ENCODE data around the gene TRAPPC6A.

Gene TRAPPC6A

DNA sequence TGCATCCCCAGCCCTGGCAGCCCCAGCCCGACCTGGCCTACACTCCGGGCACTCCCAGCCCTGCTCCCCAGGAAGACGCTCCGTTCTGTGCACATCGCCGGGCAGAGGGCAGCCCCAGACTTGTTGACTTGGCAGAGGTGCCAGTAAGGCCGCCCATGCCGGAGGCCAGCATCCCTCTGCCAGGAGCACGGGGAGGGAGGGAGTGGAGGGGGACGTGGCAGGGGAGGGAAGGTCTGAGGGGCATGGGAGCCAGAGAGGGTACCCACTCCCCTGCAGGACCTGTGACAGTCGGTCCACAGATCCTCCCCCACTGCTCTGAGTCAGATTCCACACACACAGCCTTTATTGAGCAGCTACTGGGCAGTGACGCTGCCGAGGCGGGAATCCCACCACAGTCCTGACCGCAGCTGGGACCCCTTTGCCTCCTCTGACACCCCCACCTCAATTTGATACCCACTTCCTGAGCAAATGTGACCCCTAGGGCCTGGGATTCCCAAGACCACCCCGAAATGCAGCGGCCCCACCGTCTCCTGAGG lies 15.4 kb downstream of the TRAPPC6A start:
- Histone ChIP-seq H3K79me2 (ENCODE audit: low read length) (no peaks in the 10 kb centered on the region), H4K20me1 (ENCODE audit: insufficient read depth, low read length) (no peaks in the 10 kb centered on the region), H3K27me3 (ENCODE audit: low read depth, low read length) (no peaks in the 10 kb centered on the region), H3K4me1 (ENCODE audit: low read length) (peaks cover 23% of the 10 kb centered on the region), H3K4me2 (ENCODE audit: low read length) (no peak overlapping the region), H3K36me3 (replicated peaks; ENCODE audit: low read depth, low read length) (no peaks in the 10 kb centered on the region), H3K27ac (ENCODE audit: low read length) (no peak overlapping the region), H3K9ac (ENCODE audit: low read length) (no peak overlapping the region), H3K9me3 (ENCODE audit: insufficient read depth, low read length) (no peaks in the 10 kb centered on the region), H3K4me3 (ENCODE audit: low read length) (no peak overlapping the region), H2AFZ (ENCODE audit: low read depth, low read length) (no peak overlapping the region)
- TF ChIP-seq, protein P1, sequence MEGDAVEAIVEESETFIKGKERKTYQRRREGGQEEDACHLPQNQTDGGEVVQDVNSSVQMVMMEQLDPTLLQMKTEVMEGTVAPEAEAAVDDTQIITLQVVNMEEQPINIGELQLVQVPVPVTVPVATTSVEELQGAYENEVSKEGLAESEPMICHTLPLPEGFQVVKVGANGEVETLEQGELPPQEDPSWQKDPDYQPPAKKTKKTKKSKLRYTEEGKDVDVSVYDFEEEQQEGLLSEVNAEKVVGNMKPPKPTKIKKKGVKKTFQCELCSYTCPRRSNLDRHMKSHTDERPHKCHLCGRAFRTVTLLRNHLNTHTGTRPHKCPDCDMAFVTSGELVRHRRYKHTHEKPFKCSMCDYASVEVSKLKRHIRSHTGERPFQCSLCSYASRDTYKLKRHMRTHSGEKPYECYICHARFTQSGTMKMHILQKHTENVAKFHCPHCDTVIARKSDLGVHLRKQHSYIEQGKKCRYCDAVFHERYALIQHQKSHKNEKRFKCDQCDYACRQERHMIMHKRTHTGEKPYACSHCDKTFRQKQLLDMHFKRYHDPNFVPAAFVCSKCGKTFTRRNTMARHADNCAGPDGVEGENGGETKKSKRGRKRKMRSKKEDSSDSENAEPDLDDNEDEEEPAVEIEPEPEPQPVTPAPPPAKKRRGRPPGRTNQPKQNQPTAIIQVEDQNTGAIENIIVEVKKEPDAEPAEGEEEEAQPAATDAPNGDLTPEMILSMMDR (IDR thresholded peaks at IDR 0.05; ENCODE audit: low read depth, low read length), result no peak
- no peak for TF ChIP-seq EZH2phosphoT487 (IDR thresholded peaks at IDR 0.05; ENCODE audit: low read depth)

DNA sequence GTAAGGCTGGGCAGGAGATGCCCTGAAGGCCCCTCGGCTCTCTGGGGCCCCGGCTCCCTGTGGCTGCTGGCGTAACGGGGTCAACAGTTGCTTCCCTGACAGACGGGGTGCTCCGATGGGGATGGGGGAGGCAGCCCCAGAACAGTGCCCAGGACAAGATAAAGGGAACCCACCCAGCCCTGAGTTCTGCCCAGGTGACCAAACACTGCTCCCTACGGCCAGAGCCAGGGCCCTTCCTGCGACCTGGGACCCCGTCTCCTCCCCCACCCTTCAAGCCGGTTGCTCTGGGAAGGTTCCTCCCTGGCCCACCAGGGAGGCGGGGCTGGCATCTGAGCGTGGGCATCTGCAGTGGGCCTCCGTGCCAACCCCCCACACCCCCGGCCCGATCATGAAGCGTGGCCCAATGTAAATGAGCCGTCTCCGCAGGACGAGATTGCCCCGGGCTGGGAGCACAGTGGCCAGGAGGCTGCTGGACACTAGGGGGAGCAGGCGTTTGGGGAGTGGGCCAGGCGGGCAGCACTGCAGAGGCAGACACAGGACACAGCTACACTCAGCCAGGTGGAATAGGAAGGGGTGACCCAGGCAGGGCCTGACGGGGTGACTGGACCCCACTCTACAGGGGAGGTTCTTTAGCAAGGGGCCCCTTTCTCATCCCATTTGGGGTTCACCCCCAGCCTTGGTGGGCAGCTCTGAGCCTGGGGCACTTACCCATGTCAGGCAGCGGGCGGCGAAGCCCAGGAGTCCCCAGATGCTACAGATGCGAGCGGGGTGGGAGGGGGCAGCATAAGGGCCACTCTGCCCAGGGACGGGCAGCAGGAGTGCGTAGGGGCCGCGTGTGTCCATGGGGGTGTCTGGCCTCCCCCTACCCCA lies 16.1 kb downstream of the TRAPPC6A start:
- no peak overlapping the region for H3K9ac ChIP-seq (ENCODE audit: low read length)
- no peak for TF ChIP-seq EZH2phosphoT487 (IDR thresholded peaks at IDR 0.05; ENCODE audit: low read depth)
- TF ChIP-seq, protein P1 (IDR thresholded peaks at IDR 0.05; ENCODE audit: low read depth, low read length), result peak; percentile 45

DNA sequence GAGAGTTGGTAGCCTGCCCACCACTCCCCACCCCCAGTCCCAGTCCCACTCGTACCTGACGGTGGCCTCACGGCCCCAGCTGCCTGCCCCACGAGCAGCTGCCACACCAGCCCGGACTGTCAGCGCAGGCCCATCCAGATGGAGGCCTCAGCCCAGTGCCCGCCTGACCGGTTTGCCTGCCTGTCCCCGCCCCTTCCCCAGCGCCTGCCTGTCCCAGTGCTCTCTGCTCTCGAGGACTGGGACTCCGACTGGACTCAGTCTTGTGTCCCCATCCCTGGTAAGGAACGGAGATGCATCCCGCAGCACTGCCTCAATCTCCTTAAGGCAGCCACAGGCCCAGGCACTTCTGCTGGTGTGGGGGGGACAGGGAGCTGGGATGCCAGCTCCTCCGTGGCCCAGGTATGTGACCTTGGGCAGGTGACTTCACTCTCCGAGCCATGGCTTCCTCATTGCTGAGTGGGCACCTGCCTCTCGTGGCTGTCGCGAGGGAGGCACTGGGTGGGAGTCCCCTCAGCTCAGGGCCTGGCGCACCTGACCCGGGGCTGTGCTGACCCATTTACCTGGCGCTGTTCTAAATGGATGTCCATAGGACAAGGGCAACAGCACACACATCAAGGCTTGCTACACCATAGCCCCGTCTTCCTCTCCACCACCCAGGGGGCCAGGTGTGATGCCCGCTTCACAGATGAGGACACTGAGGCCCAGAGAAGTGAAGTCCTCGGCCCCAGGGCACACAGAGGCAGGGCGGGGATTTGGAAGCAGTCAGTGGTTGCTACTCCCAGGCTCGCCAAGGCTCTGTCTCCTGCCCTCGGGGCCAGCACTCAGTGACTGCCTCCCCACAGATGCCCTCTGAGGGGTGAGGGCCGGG lies 16.9 kb downstream of the TRAPPC6A start, which contains the start of gene NKPD1:
Gene NKPD1 (minus strand): TSS at position 113 of the 868 bp plus-strand sequence. CDS start 832 bp downstream, outside the sequence.
- Histone ChIP-seq H3K4me2 (ENCODE audit: low read length) (no peak within 1 kb of the TSS), H3K27ac (ENCODE audit: low read length) (no peak within 1 kb of the TSS), H3K4me3 (ENCODE audit: low read length) (no peak within 1 kb of the TSS), H3K36me3 (replicated peaks; ENCODE audit: low read depth, low read length) (no peaks in the 10 kb centered on the region), H3K9ac (ENCODE audit: low read length) (no peak within 1 kb of the TSS), H3K4me1 (ENCODE audit: low read length) (peaks cover 23% of the 10 kb centered on the region), H3K9me3 (ENCODE audit: insufficient read depth, low read length) (no peaks in the 10 kb centered on the region), H3K79me2 (ENCODE audit: low read length) (no peaks in the 10 kb centered on the region), H4K20me1 (ENCODE audit: insufficient read depth, low read length) (no peaks in the 10 kb centered on the region), H2AFZ (ENCODE audit: low read depth, low read length) (no peak within 1 kb of the TSS), H3K27me3 (ENCODE audit: low read depth, low read length) (no peaks in the 10 kb centered on the region)
- TF ChIP-seq EZH2phosphoT487 (IDR thresholded peaks at IDR 0.05; ENCODE audit: low read depth), result no peak
- TF ChIP-seq, protein P1 (IDR thresholded peaks at IDR 0.05; ENCODE audit: low read depth, low read length), result no peak

More for the DNA sequence above, 16.1 kb downstream of the TRAPPC6A start:
- Histone ChIP-seq H3K27me3 (ENCODE audit: low read depth, low read length) (no peaks in the 10 kb centered on the region), H3K79me2 (ENCODE audit: low read length) (no peaks in the 10 kb centered on the region), H3K36me3 (replicated peaks; ENCODE audit: low read depth, low read length) (no peaks in the 10 kb centered on the region), H2AFZ (ENCODE audit: low read depth, low read length) (no peak overlapping the region), H3K27ac (ENCODE audit: low read length) (no peak overlapping the region), H3K4me1 (ENCODE audit: low read length) (peaks cover 23% of the 10 kb centered on the region), H3K4me2 (ENCODE audit: low read length) (no peak overlapping the region), H3K4me3 (ENCODE audit: low read length) (no peak overlapping the region), H3K9me3 (ENCODE audit: insufficient read depth, low read length) (no peaks in the 10 kb centered on the region), H4K20me1 (ENCODE audit: insufficient read depth, low read length) (no peaks in the 10 kb centered on the region)

DNA sequence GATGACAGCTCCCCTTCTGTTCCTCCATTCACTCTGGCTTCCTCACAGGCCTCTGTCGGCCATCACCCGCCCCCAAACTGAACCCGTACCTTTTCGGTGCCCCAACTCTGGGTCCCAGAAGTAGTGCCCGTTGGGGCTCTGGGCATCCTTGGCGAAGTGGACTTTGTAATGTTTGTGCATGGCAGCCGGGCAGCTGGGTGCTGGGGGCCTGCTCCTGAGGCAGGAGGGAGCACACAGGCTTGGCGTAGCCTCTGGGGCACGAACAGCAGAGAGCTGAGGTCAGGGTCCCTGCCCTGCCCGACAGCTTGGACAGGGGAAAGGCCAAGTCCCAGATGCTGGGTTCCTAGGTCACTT lies 18.1 kb downstream of the TRAPPC6A start:
- Histone ChIP-seq H2AFZ (ENCODE audit: low read depth, low read length) (no peak overlapping the region), H3K27ac (ENCODE audit: low read length) (no peak overlapping the region), H3K4me2 (ENCODE audit: low read length) (no peak overlapping the region), H3K9ac (ENCODE audit: low read length) (no peak overlapping the region), H3K4me3 (ENCODE audit: low read length) (no peak overlapping the region), H3K27me3 (ENCODE audit: low read depth, low read length) (no peaks in the 10 kb centered on the region), H3K9me3 (ENCODE audit: insufficient read depth, low read length) (no peaks in the 10 kb centered on the region), H4K20me1 (ENCODE audit: insufficient read depth, low read length) (no peaks in the 10 kb centered on the region), H3K36me3 (replicated peaks; ENCODE audit: low read depth, low read length) (no peaks in the 10 kb centered on the region), H3K79me2 (ENCODE audit: low read length) (no peaks in the 10 kb centered on the region), H3K4me1 (ENCODE audit: low read length) (peaks cover 19% of the 10 kb centered on the region)
- TF ChIP-seq, protein P1 (IDR thresholded peaks at IDR 0.05; ENCODE audit: low read depth, low read length), result no peak
- no peak for TF ChIP-seq EZH2phosphoT487 (IDR thresholded peaks at IDR 0.05; ENCODE audit: low read depth)

Measured in OCI-LY3 (cell line).